NB4 (cell line): Measurements from ENCODE around the gene MMAB.

Experiments
- DNase-seq: peaks from one replicate; pipeline ENCODE4 v3.0.0; 2010; ENCODE audit warnings: low read depth
- H3K4me3 ChIP-seq: one replicate; pipeline ENCODE4 v1.5.1; 2011; ENCODE audit warnings: mild to moderate bottlenecking, low read depth, low read length, moderate library complexity
- MYC ChIP-seq: IDR thresholded peaks from 2 replicates; pipeline ENCODE4 v1.6.1; 2011; ENCODE audit warnings: low read depth, low read length
- POLR2A ChIP-seq: IDR thresholded peaks from 2 replicates; pipeline ENCODE4 v1.6.1; 2011; ENCODE audit warnings: mild to moderate bottlenecking; ENCODE audit not compliant: insufficient read length; ENCODE audit errors: extremely low read depth
- TF ChIP-seq, protein P1 (sequence below): IDR thresholded peaks from 2 replicates; pipeline ENCODE4 v1.6.1; 2011; ENCODE audit warnings: low read depth, low read length
- TF ChIP-seq, protein P2 (sequence below): IDR thresholded peaks from one replicate; pipeline ENCODE4 v1.5.1; 2012; ENCODE audit warnings: low read depth, low read length

The MMAB gene

DNA sequence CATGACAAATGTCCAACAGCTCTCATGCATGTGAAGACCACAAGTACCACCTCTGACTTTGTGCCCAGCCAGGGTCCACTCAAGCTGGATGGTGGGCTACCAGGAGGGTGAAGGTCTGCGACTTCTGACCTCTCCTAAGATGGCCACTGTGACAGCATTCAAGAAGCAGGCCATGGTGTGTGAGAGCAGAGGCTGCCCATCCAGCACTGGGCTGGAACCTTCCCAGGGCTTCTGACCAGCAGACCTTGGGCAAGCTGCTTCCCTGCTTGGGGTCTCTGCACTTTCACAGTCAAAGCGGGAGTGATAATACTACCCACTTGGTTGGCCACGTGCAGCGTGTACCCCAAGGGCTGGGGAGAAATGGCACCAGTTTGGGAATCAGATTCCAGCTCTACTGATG is 10.4 kb downstream of the MMAB start:
- TF ChIP-seq, protein P1, sequence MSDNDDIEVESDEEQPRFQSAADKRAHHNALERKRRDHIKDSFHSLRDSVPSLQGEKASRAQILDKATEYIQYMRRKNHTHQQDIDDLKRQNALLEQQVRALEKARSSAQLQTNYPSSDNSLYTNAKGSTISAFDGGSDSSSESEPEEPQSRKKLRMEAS: no peak
- no peak for TF ChIP-seq POLR2A
- TF ChIP-seq MYC: no peak
- TF ChIP-seq, protein P2, sequence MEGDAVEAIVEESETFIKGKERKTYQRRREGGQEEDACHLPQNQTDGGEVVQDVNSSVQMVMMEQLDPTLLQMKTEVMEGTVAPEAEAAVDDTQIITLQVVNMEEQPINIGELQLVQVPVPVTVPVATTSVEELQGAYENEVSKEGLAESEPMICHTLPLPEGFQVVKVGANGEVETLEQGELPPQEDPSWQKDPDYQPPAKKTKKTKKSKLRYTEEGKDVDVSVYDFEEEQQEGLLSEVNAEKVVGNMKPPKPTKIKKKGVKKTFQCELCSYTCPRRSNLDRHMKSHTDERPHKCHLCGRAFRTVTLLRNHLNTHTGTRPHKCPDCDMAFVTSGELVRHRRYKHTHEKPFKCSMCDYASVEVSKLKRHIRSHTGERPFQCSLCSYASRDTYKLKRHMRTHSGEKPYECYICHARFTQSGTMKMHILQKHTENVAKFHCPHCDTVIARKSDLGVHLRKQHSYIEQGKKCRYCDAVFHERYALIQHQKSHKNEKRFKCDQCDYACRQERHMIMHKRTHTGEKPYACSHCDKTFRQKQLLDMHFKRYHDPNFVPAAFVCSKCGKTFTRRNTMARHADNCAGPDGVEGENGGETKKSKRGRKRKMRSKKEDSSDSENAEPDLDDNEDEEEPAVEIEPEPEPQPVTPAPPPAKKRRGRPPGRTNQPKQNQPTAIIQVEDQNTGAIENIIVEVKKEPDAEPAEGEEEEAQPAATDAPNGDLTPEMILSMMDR: no peak
- no peak overlapping the region for H3K4me3 ChIP-seq
- no peak for DNase-seq

DNA sequence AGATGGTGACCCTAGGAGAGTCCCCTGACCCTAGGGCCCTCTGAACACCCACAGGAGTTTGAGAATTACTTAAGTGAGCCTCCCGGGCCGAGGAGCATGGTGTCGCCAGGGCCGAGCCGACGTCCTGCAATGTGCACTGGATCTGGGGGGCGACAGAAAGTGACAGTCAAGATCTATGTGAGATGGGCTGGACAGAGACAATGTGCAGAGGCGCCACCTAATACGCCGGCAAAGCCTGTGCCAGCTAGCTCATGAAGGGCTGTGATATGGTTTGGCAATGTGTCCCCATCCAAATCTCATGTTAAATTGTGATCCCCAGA is 11.6 kb downstream of the MMAB start:
- no peak overlapping the region for H3K4me3 ChIP-seq
- DNase-seq: no peak
- no peak for TF ChIP-seq POLR2A
- TF ChIP-seq, protein P1: no peak
- TF ChIP-seq MYC: no peak
- TF ChIP-seq, protein P2: no peak

DNA sequence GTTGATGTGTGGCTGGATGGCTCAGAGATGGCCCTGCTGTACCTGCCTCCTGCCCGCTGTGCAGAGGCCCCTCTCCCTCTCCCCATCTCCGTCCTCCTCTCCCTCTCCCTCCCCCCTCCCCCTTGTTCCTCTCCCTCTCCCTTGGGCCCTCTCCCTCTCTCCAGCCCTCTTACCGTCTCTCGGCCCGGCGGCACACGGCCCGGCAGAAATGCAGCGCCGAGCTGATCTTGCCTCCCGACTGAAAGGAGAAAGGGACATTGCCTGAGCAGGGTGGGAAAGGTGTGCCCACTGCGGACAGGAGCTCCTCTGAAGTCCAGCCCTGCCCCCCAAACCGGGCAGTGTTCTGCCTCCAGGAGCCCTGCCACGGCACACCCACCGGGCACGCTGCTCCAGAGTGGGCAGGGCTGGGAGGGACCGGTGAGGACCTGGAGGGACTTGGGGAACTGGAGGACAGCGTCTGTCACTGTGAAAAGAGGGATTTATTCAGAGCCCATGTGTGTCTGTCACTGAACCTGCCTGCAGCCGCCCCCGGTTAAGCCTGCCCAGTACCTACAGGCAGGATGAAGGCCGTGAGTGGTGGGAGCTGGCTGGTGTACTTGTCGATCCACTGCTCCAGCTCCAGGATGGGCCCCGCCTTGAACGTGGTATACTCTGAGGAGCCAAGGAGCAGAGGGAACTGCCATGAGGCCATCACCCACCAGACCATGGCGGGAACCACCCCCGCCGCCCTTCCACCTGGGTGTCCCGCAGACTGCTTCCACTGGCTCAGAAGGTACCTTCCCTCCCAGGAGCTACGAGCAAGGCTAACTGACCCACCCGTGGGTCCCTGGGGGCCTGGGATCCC is 12.2 kb downstream of the MMAB start:
- no peak for TF ChIP-seq MYC
- TF ChIP-seq, protein P2: no peak
- TF ChIP-seq POLR2A: no peak
- TF ChIP-seq, protein P1: no peak
- H3K4me3 ChIP-seq: no peak overlapping the region
- no peak for DNase-seq

DNA sequence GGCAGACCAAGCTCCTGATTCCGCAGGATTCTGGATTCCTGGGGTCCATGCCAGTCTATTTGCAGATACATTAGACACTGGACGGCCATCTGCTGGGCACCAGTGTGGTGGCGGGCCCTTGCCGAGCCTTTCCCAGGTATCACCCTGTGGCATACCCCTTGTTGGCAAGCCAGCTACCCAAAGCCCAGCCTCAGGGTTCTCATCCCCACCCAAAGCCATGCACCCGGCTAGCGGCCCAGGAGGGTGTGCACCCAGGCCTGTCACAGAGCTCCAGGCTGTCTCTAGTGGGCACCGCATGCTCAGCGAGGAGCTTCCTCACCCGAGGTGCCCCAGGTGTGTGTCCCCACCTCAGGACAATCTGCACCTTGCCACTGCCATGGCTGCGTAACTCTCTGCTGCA is 13.7 kb downstream of the MMAB start:
- no peak for DNase-seq
- H3K4me3 ChIP-seq: no peak overlapping the region
- TF ChIP-seq, protein P1: no peak
- TF ChIP-seq MYC: no peak
- no peak for TF ChIP-seq POLR2A
- TF ChIP-seq, protein P2: no peak

DNA sequence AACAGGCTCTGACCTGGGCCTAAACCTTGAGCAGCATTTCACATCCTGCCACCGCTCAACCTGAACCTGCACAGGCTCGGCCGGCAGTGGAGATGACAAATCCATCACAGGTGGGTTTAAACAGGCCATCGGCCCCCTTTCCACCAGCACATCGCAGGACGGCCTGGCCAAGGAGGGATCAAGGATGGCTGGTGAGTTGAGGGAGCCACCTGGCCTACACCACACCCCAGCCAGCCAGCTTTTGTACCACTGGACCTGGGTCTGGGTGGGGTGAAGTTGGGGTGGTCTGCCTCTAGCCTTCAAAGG is 14.2 kb downstream of the MMAB start:
- no peak for DNase-seq
- TF ChIP-seq MYC: no peak
- TF ChIP-seq POLR2A: no peak
- H3K4me3 ChIP-seq: no peak overlapping the region

DNA sequence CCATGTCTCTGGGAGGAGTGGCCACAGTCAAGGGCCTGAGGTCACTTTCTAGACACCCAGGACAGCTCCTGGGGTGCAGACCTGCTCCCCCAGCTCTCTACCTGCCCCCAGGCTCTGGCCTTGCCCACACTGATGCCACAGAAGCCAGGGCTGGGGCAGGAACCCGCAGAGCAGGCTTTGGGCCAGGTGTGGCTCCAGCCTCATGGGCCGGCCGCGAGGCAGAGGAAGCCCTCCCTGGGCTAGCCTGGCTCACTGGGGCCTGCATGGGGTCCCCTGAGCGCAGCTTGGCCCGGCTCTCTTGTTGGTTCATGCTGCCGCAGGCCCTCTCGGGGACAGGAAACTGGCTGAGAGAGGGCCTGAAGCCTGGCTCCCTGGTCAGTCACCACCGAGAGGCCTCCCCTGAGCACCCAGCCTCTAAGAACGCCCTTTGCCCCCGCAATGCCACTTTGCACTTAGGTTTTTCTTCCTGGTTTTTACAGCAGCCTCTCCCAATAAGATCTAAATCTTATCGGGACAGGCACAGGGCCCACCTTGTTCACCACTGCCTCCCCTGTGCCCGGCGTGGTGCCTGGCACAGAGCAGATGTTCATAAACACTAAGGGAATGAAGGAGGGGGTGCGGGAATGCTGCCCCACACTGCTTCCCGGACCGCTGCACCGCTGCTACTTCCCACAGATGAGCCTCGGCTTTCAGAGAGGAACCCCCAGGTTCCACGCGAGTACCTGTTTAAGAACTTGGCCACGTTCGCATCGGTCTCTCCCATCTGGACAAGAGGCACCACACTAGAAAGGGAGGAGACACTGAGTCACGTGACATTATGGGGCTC is 14.7 kb downstream of the MMAB start:
- no peak for DNase-seq
- TF ChIP-seq POLR2A: no peak
- TF ChIP-seq, protein P1: no peak
- H3K4me3 ChIP-seq: no peak overlapping the region

DNA sequence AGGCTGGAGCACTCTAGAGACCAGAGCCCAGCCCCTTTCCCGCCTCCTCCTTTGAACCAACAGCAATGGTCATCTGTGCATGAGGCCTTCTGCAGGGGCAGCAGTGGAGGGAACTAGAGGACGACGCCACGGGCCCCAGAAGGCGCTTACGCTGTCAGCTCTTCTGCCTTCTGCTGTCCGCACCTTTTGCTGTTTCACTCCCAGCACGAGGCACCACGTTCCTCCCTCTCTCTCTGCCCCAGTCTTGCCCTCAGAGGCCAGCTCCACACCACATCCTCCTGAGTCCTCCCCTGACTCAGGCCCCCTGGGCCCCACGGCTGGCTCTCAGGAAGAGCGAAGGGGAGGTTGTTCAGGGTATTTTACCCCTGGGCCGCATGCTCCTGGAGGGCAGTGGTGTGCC is 15.5 kb downstream of the MMAB start:
- H3K4me3 ChIP-seq: no peak overlapping the region
- peak; percentile 83 for TF ChIP-seq MYC
- no peak for TF ChIP-seq POLR2A
- TF ChIP-seq, protein P1: peak; percentile 87
- TF ChIP-seq, protein P2: no peak
- DNase-seq: peak; percentile 84
